ENCODE results near the gene SPTBN1.

Gene SPTBN1

GRCh38 chr2:54630858-54631497 is 174.9 kb downstream of the SPTBN1 start:
- Mint-ChIP-seq H3K36me3 (ENCODE audit: low read depth) (peaks cover 89% of the 10 kb centered on the region), H3K27ac (peak overlapping the region; percentile 4), H3K9me3 (no peaks in the 10 kb centered on the region), H3K27me3 (no peaks in the 10 kb centered on the region), H3K4me3 (no peak overlapping the region), H3K4me1 (ENCODE audit: low read depth) (peaks cover 23% of the 10 kb centered on the region)
- no peak for DNase-seq

GRCh38 chr2:54631755-54632154 is 175.6 kb downstream of the SPTBN1 start:
- no peak overlapping the region for H3K4me3 Mint-ChIP-seq
- no peak for DNase-seq
- no peaks in the 10 kb centered on the region for H3K27me3 Mint-ChIP-seq
- peaks cover 84% of the 10 kb centered on the region for H3K36me3 Mint-ChIP-seq (ENCODE audit: low read depth)
- peaks cover 23% of the 10 kb centered on the region for H3K4me1 Mint-ChIP-seq (ENCODE audit: low read depth)
- no peaks in the 10 kb centered on the region for H3K9me3 Mint-ChIP-seq
- peak overlapping the region; percentile 26 for H3K27ac Mint-ChIP-seq

GRCh38 chr2:54632733-54633692 is 176.9 kb downstream of the SPTBN1 start:
- peak overlapping the region; percentile 28 for H3K27ac Mint-ChIP-seq
- no peaks in the 10 kb centered on the region for H3K27me3 Mint-ChIP-seq
- no peaks in the 10 kb centered on the region for H3K9me3 Mint-ChIP-seq
- H3K4me1 Mint-ChIP-seq (ENCODE audit: low read depth) = peaks cover 23% of the 10 kb centered on the region
- DNase-seq = no peak
- peaks cover 82% of the 10 kb centered on the region for H3K36me3 Mint-ChIP-seq (ENCODE audit: low read depth)
- no peak overlapping the region for H3K4me3 Mint-ChIP-seq

- Mint-ChIP-seq H3K36me3 (ENCODE audit: low read depth) (peaks cover 83% of the 10 kb centered on the region), H3K4me1 (ENCODE audit: low read depth) (peaks cover 23% of the 10 kb centered on the region), H3K27me3 (no peaks in the 10 kb centered on the region), H3K4me3 (no peak overlapping the region), H3K27ac (peak overlapping the region; percentile 66), H3K9me3 (no peaks in the 10 kb centered on the region)
- DNase-seq = no peak
These were observed 177.9 kb downstream of the SPTBN1 start for GRCh38 chr2:54634021-54634420.

- Mint-ChIP-seq H3K4me3 (no peak overlapping the region), H3K27me3 (no peaks in the 10 kb centered on the region), H3K36me3 (ENCODE audit: low read depth) (peaks cover 80% of the 10 kb centered on the region), H3K4me1 (ENCODE audit: low read depth) (peaks cover 23% of the 10 kb centered on the region), H3K27ac (peak overlapping the region; percentile 66), H3K9me3 (no peaks in the 10 kb centered on the region)
- DNase-seq = no peak
These were observed 178.7 kb downstream of the SPTBN1 start for GRCh38 chr2:54634564-54635511.

GRCh38 chr2:54635554-54636152 is 179.5 kb downstream of the SPTBN1 start:
- Mint-ChIP-seq H3K4me3 (no peak overlapping the region), H3K4me1 (ENCODE audit: low read depth) (peaks cover 19% of the 10 kb centered on the region), H3K27ac (peak overlapping the region; percentile 66), H3K36me3 (ENCODE audit: low read depth) (peaks cover 74% of the 10 kb centered on the region), H3K9me3 (no peaks in the 10 kb centered on the region), H3K27me3 (no peaks in the 10 kb centered on the region)
- DNase-seq = no peak

GRCh38 chr2:54636415-54637139 is 180.4 kb downstream of the SPTBN1 start:
- Mint-ChIP-seq H3K27ac (no peak overlapping the region), H3K4me3 (no peak overlapping the region), H3K36me3 (ENCODE audit: low read depth) (peaks cover 72% of the 10 kb centered on the region), H3K4me1 (ENCODE audit: low read depth) (peaks cover 23% of the 10 kb centered on the region), H3K9me3 (no peaks in the 10 kb centered on the region), H3K27me3 (no peaks in the 10 kb centered on the region)
- no peak for DNase-seq

- Mint-ChIP-seq H3K4me3 (no peak overlapping the region), H3K27ac (no peak overlapping the region), H3K4me1 (ENCODE audit: low read depth) (peaks cover 28% of the 10 kb centered on the region), H3K36me3 (ENCODE audit: low read depth) (peaks cover 70% of the 10 kb centered on the region), H3K27me3 (no peaks in the 10 kb centered on the region), H3K9me3 (no peaks in the 10 kb centered on the region)
- DNase-seq = no peak
These were observed 182.0 kb downstream of the SPTBN1 start for GRCh38 chr2:54638103-54638502.

GRCh38 chr2:54638774-54639187 is 182.7 kb downstream of the SPTBN1 start:
- Mint-ChIP-seq H3K27ac (no peak overlapping the region), H3K27me3 (no peaks in the 10 kb centered on the region), H3K4me3 (no peak overlapping the region), H3K9me3 (no peaks in the 10 kb centered on the region), H3K4me1 (ENCODE audit: low read depth) (peaks cover 26% of the 10 kb centered on the region), H3K36me3 (ENCODE audit: low read depth) (peaks cover 69% of the 10 kb centered on the region)
- DNase-seq = no peak

- Mint-ChIP-seq H3K4me3 (no peak overlapping the region), H3K36me3 (ENCODE audit: low read depth) (peaks cover 70% of the 10 kb centered on the region), H3K4me1 (ENCODE audit: low read depth) (peaks cover 20% of the 10 kb centered on the region), H3K27me3 (no peaks in the 10 kb centered on the region), H3K9me3 (no peaks in the 10 kb centered on the region), H3K27ac (peak overlapping the region; percentile 74)
- DNase-seq = no peak
These were observed 183.5 kb downstream of the SPTBN1 start for GRCh38 chr2:54639609-54640008.

GRCh38 chr2:54640834-54641540 is 184.9 kb downstream of the SPTBN1 start:
- Mint-ChIP-seq H3K9me3 (no peaks in the 10 kb centered on the region), H3K36me3 (ENCODE audit: low read depth) (peaks cover 73% of the 10 kb centered on the region), H3K27me3 (no peaks in the 10 kb centered on the region), H3K4me3 (no peak overlapping the region), H3K4me1 (ENCODE audit: low read depth) (peaks cover 9% of the 10 kb centered on the region), H3K27ac (peak overlapping the region; percentile 13)
- DNase-seq = no peak

GRCh38 chr2:54641988-54642387 is 185.9 kb downstream of the SPTBN1 start:
- DNase-seq = no peak
- peak overlapping the region; percentile 50 for H3K27ac Mint-ChIP-seq

More at GRCh38 chr2:54641988-54642387, 185.9 kb downstream of the SPTBN1 start:
- Mint-ChIP-seq H3K27me3 (no peaks in the 10 kb centered on the region), H3K4me3 (no peak overlapping the region), H3K36me3 (ENCODE audit: low read depth) (peaks cover 80% of the 10 kb centered on the region), H3K9me3 (no peaks in the 10 kb centered on the region), H3K4me1 (ENCODE audit: low read depth) (peaks cover 9% of the 10 kb centered on the region)

All from activated T-cell treated with anti-CD3 and anti-CD28 coated beads, Interleukin-2, amount 50 U/mL, for 24 hours (primary cell).